IMR-90 (cell line): ENCODE data around the gene NACC2.

Experiments used
- BHLHE40 ChIP-seq: fragments of 150-350 bp; IDR thresholded peaks from 2 replicates; pipeline ENCODE4 v1.6.1; 2016; ENCODE audit warnings: mild to moderate bottlenecking, low read depth, low read length
- CEBPB ChIP-seq: IDR thresholded peaks from 2 replicates; pipeline ENCODE4 v1.6.1; 2012; ENCODE audit warnings: low read depth, low read length, improper control_type of control experiment
- MAFK ChIP-seq: IDR thresholded peaks from 2 replicates; pipeline ENCODE4 v1.6.1; 2012; ENCODE audit warnings: low read depth, low read length, improper control_type of control experiment
- MXI1 ChIP-seq: IDR thresholded peaks from 2 replicates; pipeline ENCODE4 v1.6.1; 2012; ENCODE audit warnings: low read depth, mild to moderate bottlenecking, low read length, moderate library complexity, borderline replicate concordance
- NFE2L2 ChIP-seq: fragments of 150-350 bp; IDR thresholded peaks from 2 replicates; pipeline ENCODE4 v1.6.1; 2016; ENCODE audit warnings: low read depth, mild to moderate bottlenecking, low read length
- POLR2A ChIP-seq: IDR thresholded peaks from 2 replicates; pipeline ENCODE4 v1.6.1; 2012; ENCODE audit warnings: mild to moderate bottlenecking, low read depth, low read length
- RAD21 ChIP-seq: IDR thresholded peaks from 2 replicates; pipeline ENCODE4 v1.6.1; 2012; ENCODE audit warnings: low read length, improper control_type of control experiment
- RFX5 ChIP-seq: IDR thresholded peaks from 2 replicates; pipeline ENCODE4 v1.8.0; 2012; ENCODE audit warnings: low read depth, mild to moderate bottlenecking, low read length, moderate library complexity
- SMC3 ChIP-seq: fragments of 150-350 bp; IDR thresholded peaks from 2 replicates; pipeline ENCODE4 v1.6.1; 2016; ENCODE audit warnings: low read depth, mild to moderate bottlenecking, antibody characterized with exemption, low read length, moderate library complexity
- TF ChIP-seq, protein P1 (sequence below): conservative IDR thresholded peaks from 2 replicates; pipeline ENCODE4 v1.5.1; 2012; ENCODE audit warnings: mild to moderate bottlenecking, low read depth, low read length, improper control_type of control experiment

DNA sequence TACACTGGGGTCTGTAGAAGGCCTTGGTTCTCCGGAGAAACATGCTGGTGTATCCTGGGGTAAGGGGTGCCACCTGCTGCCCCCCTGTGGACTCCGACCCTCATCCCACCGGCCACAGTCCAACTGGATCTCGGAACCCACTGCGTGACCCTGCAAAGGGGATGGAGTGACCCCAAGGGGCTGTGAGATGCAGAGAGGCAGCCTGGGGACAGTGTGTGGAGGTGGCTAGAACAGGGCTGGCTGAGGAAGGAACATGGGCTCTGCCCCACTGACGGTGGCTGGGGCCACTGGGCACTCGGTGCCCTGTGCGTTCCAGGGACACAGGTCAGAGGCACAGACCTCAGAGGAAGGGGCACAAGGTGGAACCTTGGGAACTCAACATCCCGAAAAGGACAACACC, 2.3 kb downstream of the NACC2 start:
- TF ChIP-seq, protein P1, sequence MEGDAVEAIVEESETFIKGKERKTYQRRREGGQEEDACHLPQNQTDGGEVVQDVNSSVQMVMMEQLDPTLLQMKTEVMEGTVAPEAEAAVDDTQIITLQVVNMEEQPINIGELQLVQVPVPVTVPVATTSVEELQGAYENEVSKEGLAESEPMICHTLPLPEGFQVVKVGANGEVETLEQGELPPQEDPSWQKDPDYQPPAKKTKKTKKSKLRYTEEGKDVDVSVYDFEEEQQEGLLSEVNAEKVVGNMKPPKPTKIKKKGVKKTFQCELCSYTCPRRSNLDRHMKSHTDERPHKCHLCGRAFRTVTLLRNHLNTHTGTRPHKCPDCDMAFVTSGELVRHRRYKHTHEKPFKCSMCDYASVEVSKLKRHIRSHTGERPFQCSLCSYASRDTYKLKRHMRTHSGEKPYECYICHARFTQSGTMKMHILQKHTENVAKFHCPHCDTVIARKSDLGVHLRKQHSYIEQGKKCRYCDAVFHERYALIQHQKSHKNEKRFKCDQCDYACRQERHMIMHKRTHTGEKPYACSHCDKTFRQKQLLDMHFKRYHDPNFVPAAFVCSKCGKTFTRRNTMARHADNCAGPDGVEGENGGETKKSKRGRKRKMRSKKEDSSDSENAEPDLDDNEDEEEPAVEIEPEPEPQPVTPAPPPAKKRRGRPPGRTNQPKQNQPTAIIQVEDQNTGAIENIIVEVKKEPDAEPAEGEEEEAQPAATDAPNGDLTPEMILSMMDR = no peak
- TF ChIP-seq POLR2A (no peak), RFX5 (no peak), SMC3 (no peak), MXI1 (no peak), CEBPB (no peak), RAD21 (no peak), NFE2L2 (no peak), BHLHE40 (no peak), MAFK (no peak)
